GM12878 (cell line): ENCODE results near the gene AEBP1. TPM values are rescaled to one million over a fixed set of nuclear protein-coding genes. Genes with fewer than 3 reads are reported as not detected.

Experiments used
- ATAC-seq: fragments of 200-7000 bp; cut with Tn5 transposase; 3 replicates; pipeline ENCODE4 v1.9.1; 2020; ENCODE audit warnings: mild to moderate bottlenecking, moderate library complexity
- BruUV-seq: library from RNA; stranded (reverse); fragments of 400-500 nt; replicated peaks from 2 replicates; lab custom pipeline; 2021; lab: Mats Ljungman, UMichigan
- CTCF ChIA-PET: fragments of 300-600 bp; sonication (Branson Sonifier 250); formaldehyde crosslinking; extraction: SDS; loops from one replicate; lab custom pipeline; 2021; ENCODE audit warnings: inconsistent platforms; lab: Yijun Ruan, JAX
- POLR2A ChIA-PET: fragments of 350-600 bp; formaldehyde crosslinking; extraction: SDS; loops from one replicate; lab custom pipeline; 2021; ENCODE audit warnings: inconsistent platforms; lab: Charles Lee
- RAD21 ChIA-PET: fragments of 300-600 bp; sonication (Branson Sonifier 250); formaldehyde crosslinking; loops from one replicate; lab custom pipeline; 2023; ENCODE audit warnings: antibody characterized with exemption; ENCODE audit not compliant: unreplicated experiment; lab: Charles Lee
- SMC1A ChIA-PET: fragments of 300-600 bp; sonication (Branson Sonifier 250); formaldehyde crosslinking; loops from one replicate; lab custom pipeline; 2023; ENCODE audit not compliant: unreplicated experiment, uncharacterized antibody; lab: Charles Lee
- DNase-seq: peaks from one replicate; pipeline ENCODE4 v3.0.0-alpha.2; 2011; ENCODE audit warnings: low read depth, low spot score
- FAIRE-seq: peaks from 3 replicates; lab custom pipeline; 2011; peaks lifted over from hg19 to GRCh38; lab: Jason Lieb, UNC
- H2AFZ ChIP-seq: 2 replicates; pipeline ENCODE4 v1.6.0; 2011; ENCODE audit warnings: low read depth, low read length, control low read depth; ENCODE audit not compliant: control insufficient read depth
- H3K27ac ChIP-seq: 2 replicates; pipeline ENCODE4 v1.5.1; 2011; ENCODE audit warnings: control low read depth; ENCODE audit not compliant: control insufficient read depth, insufficient read depth
- H3K27me3 ChIP-seq, 2 experiments: replicated peaks in 1 of 2; 2 replicates each; pipeline versions ENCODE4 v1.6.0 to v1.6.1; 2011; ENCODE audit warnings: low read length in 1 of 2; ENCODE audit not compliant: control insufficient read depth in 2 of 2, insufficient read depth in 2 of 2
- H3K36me3 ChIP-seq, 2 experiments: 2 replicates each; pipeline ENCODE4 v1.5.1; 2011; ENCODE audit warnings: low read length in 1 of 2; ENCODE audit not compliant: control insufficient read depth in 2 of 2, insufficient read depth in 2 of 2
- H3K4me1 ChIP-seq: 2 replicates; pipeline ENCODE4 v1.6.1; 2011; ENCODE audit warnings: mild to moderate bottlenecking, low read length, moderate library complexity, mixed read lengths; ENCODE audit not compliant: control insufficient read depth, insufficient read depth
- H3K4me2 ChIP-seq: 2 replicates; pipeline ENCODE4 v1.6.0; 2011; ENCODE audit warnings: control low read depth; ENCODE audit not compliant: control insufficient read depth, insufficient read depth
- H3K4me3 ChIP-seq: fragments of 200-600 bp; sonication (generic); 2 replicates; pipeline ENCODE4 v1.5.1; 2016
- H3K79me2 ChIP-seq: 2 replicates; pipeline ENCODE4 v1.6.0; 2011; ENCODE audit warnings: low read length; ENCODE audit not compliant: control insufficient read depth, insufficient read depth
- H3K9ac ChIP-seq: 2 replicates; pipeline ENCODE4 v1.8.0; 2011; ENCODE audit warnings: low read length, control low read depth, mixed read lengths; ENCODE audit not compliant: control insufficient read depth, insufficient read depth
- H3K9me3 ChIP-seq: replicated peaks from 3 replicates; pipeline ENCODE4 v1.5.1; 2011; ENCODE audit warnings: mild to moderate bottlenecking, low read length; ENCODE audit not compliant: control insufficient read depth, insufficient read depth
- H4K20me1 ChIP-seq: 2 replicates; pipeline ENCODE4 v1.6.0; 2011; ENCODE audit not compliant: control insufficient read depth, insufficient read depth
- CREB1 ChIP-seq: IDR thresholded peaks from 2 replicates; pipeline ENCODE4 v1.6.1; 2012; ENCODE audit warnings: low read depth, mild to moderate bottlenecking, inconsistent platforms
- CREM ChIP-seq: IDR thresholded peaks from 2 replicates; pipeline ENCODE4 v1.6.1; 2014; ENCODE audit warnings: antibody characterized with exemption, low read depth
- DPF2 ChIP-seq: fragments of 450-650 bp; IDR thresholded peaks from 2 replicates; pipeline ENCODE4 v1.6.1; 2017; ENCODE audit warnings: mild to moderate bottlenecking
- EED ChIP-seq: sonication (generic); IDR thresholded peaks from 2 replicates; pipeline ENCODE4 v1.6.1; 2016; ENCODE audit warnings: antibody characterized with exemption, low read depth
- EZH2 ChIP-seq: IDR thresholded peaks from 2 replicates; pipeline ENCODE4 v1.6.1; 2012; ENCODE audit warnings: low read depth, mild to moderate bottlenecking, control low read depth, inconsistent platforms, low read length, borderline replicate concordance; ENCODE audit not compliant: control insufficient read depth
- IKZF2 ChIP-seq, 2 experiments: fragments of 450-650 bp; IDR thresholded peaks; 2 replicates each; pipeline ENCODE4 v1.6.1; 2017; ENCODE audit warnings: mild to moderate bottlenecking in 2 of 2, moderate library complexity in 2 of 2
- JUND ChIP-seq: IDR thresholded peaks from 2 replicates; pipeline ENCODE4 v1.6.1; 2012; ENCODE audit warnings: low read depth, mild to moderate bottlenecking, low read length, improper control_type of control experiment, moderate library complexity
- LARP7 ChIP-seq: fragments of 450-650 bp; IDR thresholded peaks from 2 replicates; pipeline ENCODE4 v1.6.1; 2017; ENCODE audit warnings: mild to moderate bottlenecking
- NR2F1 ChIP-seq: fragments of 450-650 bp; conservative IDR thresholded peaks from 2 replicates; pipeline ENCODE4 v1.6.1; 2017; ENCODE audit warnings: mild to moderate bottlenecking
- POLR2A ChIP-seq: IDR thresholded peaks from 2 replicates; pipeline ENCODE4 v1.6.1; 2011; ENCODE audit warnings: low read depth, mild to moderate bottlenecking, low read length
- POU2F2 ChIP-seq: IDR thresholded peaks from 3 replicates; pipeline ENCODE4 v1.6.1; 2011; ENCODE audit warnings: low read depth, mild to moderate bottlenecking, low read length, borderline replicate concordance
- RB1 ChIP-seq: fragments of 450-650 bp; formaldehyde crosslinking; IDR thresholded peaks from 2 replicates; pipeline ENCODE4 v1.6.1; 2017; ENCODE audit warnings: mild to moderate bottlenecking, borderline replicate concordance
- YY1 ChIP-seq: IDR thresholded peaks from 2 replicates; pipeline ENCODE4 v1.6.1; 2011; ENCODE audit warnings: low read depth, mild to moderate bottlenecking, low read length
- ZNF207 ChIP-seq: fragments of 450-650 bp; IDR thresholded peaks from 2 replicates; pipeline ENCODE4 v1.6.1; 2014; ENCODE audit warnings: antibody characterized with exemption, mild to moderate bottlenecking, borderline replicate concordance
- whole genome bisulfite sequencing: methylation state at CpG from one replicate; pipeline ENCODE4 v1.1.6; 2016; ENCODE audit warnings: low lambda C conversion rate; ENCODE audit not compliant: insufficient replicate concordance, insufficient coverage; ENCODE audit errors: missing lambda C conversion rate; 5-methylcytosine and 5-hydroxymethylcytosine counted together
- in situ Hi-C: fragments of 300-500 bp; cut with MboI; formaldehyde crosslinking; loops from 9 replicates; pipeline ENCODE4 v1.14.3; 2018; ENCODE audit warnings: mixed read lengths
- intact Hi-C: fragments of 100-400 bp; cut with micrococcal nuclease; formaldehyde crosslinking; loops from one replicate; pipeline ENCODE4 v1.14.2; 2022; ENCODE audit not compliant: unreplicated experiment
- polyA plus RNA-seq, 11 experiments: library from polyadenylated mRNA; depleted of rRNA in 4 of 11; unstranded in 6 of 11; stranded (reverse) in 5 of 11; fragments of >200 nt; fragmentation: Nextera tagmentation in 4 of 11; fragmentation: Illumina TruSeq in 1 of 11; extraction: Ambion mirVana in 4 of 11; extraction: Trizol in 1 of 11; gene quantifications; 1 replicate in 1 of 11; 2 replicates in 10 of 11; pipeline versions ENCODE4 v1.2.1 to v1.2.3, GENCODE V29; 2011 to 2016; ENCODE audit warnings: inconsistent platforms in 2 of 11, missing spikeins in 2 of 11, low read depth in 1 of 11
- total RNA-seq, 4 experiments: library from RNA; depleted of rRNA in 3 of 4; stranded (reverse); fragments of >200 nt in 3 of 4; fragmentation: Illumina TruSeq in 1 of 4; extraction: Trizol in 1 of 4; gene quantifications; 2 replicates each; pipeline versions ENCODE4 v1.2.1 to v1.2.3, GENCODE V29; 2013 to 2021
- TF ChIP-seq, protein P1 (sequence below): IDR thresholded peaks from 2 replicates; pipeline ENCODE4 v1.6.1; 2012; ENCODE audit warnings: low read depth, low read length, improper control_type of control experiment
- TF ChIP-seq, protein P2 (sequence below): fragments of 450-650 bp; conservative IDR thresholded peaks from 2 replicates; pipeline ENCODE4 v1.6.1; 2017; ENCODE audit warnings: mild to moderate bottlenecking, moderate library complexity
- TF ChIP-seq, protein P3 (sequence below): fragments of 150-350 bp; IDR thresholded peaks from 2 replicates; pipeline ENCODE4 v1.6.1; 2016; ENCODE audit warnings: low read depth, low read length

The AEBP1 gene
- total and polyA plus RNA-seq, 10 of the 15 experiments (the other 5 are each of a cell fraction or from before 2014, with no cell fraction given) = 0.06 to 0.23 (median 0.11) TPM; not detected in 5

DNA sequence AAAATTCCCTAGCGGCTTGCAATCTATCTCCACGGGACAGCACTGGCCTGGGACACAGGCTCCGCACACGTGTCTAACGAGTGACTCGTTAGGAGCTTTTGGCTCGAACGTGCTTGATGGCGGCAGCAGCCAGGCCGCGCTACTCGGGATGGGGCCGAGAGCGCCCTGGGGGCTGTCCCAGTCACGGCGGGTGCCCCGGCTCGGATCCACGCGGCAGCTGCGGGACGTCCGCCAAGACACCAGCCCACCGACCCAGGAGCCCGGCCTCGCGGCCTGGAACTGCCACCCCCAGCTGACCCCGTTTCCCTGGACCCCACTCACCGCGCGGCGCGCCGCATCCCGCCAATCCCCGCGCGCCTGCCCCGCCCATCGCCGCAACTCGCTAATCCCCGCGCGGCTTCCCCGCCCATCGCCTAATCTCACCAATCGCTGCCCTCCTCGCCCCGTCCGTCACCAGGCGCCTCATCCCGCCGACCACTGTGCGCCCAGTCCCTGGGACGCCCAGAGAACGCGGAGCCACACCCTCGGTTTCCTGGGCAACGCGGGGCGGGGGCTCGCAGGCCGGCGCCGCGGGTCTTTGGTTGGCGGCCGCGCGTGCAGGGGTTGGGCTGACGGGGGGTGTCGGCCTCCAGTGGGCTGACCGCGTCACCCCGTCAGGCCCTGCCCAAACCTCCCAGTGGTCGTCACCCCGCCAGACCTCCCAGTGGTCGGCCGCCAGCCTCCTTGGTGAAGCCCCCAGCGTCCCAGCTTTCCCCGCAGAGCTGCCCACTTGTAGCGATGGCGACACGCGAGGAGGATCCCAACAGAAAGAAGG, 19.3 kb downstream of the AEBP1 start, which contains the start of gene POLD2:
TSS of gene POLD2 (minus strand) at position 359 of the 814 bp plus-strand sequence. CDS start 1,495 bp downstream, outside the sequence.
- SMC1A ChIA-PET = interaction anchor here (1.3 to 2.4 kb wide), 4 partner anchors 25 to 74 kb away, joined by 3 to 10 read pairs (median 5); no protein-coding TSS in a partner anchor
- FAIRE-seq (peak; percentile 97), DNase-seq (peak; percentile 79), ATAC-seq (peak; percentile 100)
- WGBS = 2% methylated on average over 48 of the region's 86 CpGs
- H4K20me1 ChIP-seq = no peaks in the 10 kb centered on the region
- peaks cover 16% of the 10 kb centered on the region for H3K79me2 ChIP-seq
- peak within 1 kb of the TSS; percentile 99 for H3K4me2 ChIP-seq
- peak within 1 kb of the TSS; percentile 84 for H3K9ac ChIP-seq
- H2AFZ ChIP-seq = peak within 1 kb of the TSS; percentile 91
- intact Hi-C loops (loop anchor here (2.0 kb wide), 1 partner anchor 41 kb away; the partner anchor contains the start of gene POLM), in situ Hi-C loops (no loop called here)
- H3K27me3 ChIP-seq = no peaks in the 10 kb centered on the region
- no peaks in the 10 kb centered on the region for H3K9me3 ChIP-seq
- RAD21 ChIA-PET = interaction anchor here (0.6 to 1.1 kb wide), 3 partner anchors 74 to 541 kb away, joined by 3 to 4 read pairs (median 3); partner anchors contain the start of gene STK17A
- no TSS peak for BruUV-seq
- H3K27ac ChIP-seq = peak within 1 kb of the TSS; percentile 76
- peak within 1 kb of the TSS; percentile 89 for H3K4me3 ChIP-seq
- CTCF ChIA-PET = interaction anchor here (0.6 to 1.2 kb wide), 5 partner anchors 18 to 461 kb away, joined by 3 to 4 read pairs (median 3); no protein-coding TSS in a partner anchor
- H3K4me1 ChIP-seq = peaks cover 6% of the 10 kb centered on the region
- POLR2A ChIA-PET = interaction anchor here (0.7 to 1.5 kb wide), 3 partner anchors 8 to 533 kb away, joined by 3 to 5 read pairs (median 3); no protein-coding TSS in a partner anchor
- H3K36me3 ChIP-seq = peaks cover 2 to 3% of the 10 kb centered on the region in 2 experiments; a peak in 2 of 4 replicates
- peak; percentile 84 for TF ChIP-seq NR2F1
- TF ChIP-seq, protein P1, sequence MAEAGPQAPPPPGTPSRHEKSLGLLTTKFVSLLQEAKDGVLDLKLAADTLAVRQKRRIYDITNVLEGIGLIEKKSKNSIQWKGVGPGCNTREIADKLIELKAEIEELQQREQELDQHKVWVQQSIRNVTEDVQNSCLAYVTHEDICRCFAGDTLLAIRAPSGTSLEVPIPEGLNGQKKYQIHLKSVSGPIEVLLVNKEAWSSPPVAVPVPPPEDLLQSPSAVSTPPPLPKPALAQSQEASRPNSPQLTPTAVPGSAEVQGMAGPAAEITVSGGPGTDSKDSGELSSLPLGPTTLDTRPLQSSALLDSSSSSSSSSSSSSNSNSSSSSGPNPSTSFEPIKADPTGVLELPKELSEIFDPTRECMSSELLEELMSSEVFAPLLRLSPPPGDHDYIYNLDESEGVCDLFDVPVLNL = peak; percentile 35; the same call in 1 of the 2 replicates
- TF ChIP-seq ZNF207 = peak; percentile 36; the same call in 1 of the 2 replicates
- peak; percentile 91 for TF ChIP-seq YY1
- TF ChIP-seq JUND = no peak
- TF ChIP-seq IKZF2 (IDR thresholded peaks at IDR 0.05) = no peak
- peak; percentile 71 for TF ChIP-seq CREM
- TF ChIP-seq, protein P2, sequence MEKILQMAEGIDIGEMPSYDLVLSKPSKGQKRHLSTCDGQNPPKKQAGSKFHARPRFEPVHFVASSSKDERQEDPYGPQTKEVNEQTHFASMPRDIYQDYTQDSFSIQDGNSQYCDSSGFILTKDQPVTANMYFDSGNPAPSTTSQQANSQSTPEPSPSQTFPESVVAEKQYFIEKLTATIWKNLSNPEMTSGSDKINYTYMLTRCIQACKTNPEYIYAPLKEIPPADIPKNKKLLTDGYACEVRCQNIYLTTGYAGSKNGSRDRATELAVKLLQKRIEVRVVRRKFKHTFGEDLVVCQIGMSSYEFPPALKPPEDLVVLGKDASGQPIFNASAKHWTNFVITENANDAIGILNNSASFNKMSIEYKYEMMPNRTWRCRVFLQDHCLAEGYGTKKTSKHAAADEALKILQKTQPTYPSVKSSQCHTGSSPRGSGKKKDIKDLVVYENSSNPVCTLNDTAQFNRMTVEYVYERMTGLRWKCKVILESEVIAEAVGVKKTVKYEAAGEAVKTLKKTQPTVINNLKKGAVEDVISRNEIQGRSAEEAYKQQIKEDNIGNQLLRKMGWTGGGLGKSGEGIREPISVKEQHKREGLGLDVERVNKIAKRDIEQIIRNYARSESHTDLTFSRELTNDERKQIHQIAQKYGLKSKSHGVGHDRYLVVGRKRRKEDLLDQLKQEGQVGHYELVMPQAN = peak; percentile 94
- TF ChIP-seq CREB1 = peak; percentile 90
- peak; percentile 57; the same call in 1 of the 2 replicates for TF ChIP-seq RB1
- TF ChIP-seq POU2F2 = peak; percentile 14; the same call in 1 of the 3 replicates
- peak; percentile 89 for TF ChIP-seq POLR2A
- TF ChIP-seq, protein P3, sequence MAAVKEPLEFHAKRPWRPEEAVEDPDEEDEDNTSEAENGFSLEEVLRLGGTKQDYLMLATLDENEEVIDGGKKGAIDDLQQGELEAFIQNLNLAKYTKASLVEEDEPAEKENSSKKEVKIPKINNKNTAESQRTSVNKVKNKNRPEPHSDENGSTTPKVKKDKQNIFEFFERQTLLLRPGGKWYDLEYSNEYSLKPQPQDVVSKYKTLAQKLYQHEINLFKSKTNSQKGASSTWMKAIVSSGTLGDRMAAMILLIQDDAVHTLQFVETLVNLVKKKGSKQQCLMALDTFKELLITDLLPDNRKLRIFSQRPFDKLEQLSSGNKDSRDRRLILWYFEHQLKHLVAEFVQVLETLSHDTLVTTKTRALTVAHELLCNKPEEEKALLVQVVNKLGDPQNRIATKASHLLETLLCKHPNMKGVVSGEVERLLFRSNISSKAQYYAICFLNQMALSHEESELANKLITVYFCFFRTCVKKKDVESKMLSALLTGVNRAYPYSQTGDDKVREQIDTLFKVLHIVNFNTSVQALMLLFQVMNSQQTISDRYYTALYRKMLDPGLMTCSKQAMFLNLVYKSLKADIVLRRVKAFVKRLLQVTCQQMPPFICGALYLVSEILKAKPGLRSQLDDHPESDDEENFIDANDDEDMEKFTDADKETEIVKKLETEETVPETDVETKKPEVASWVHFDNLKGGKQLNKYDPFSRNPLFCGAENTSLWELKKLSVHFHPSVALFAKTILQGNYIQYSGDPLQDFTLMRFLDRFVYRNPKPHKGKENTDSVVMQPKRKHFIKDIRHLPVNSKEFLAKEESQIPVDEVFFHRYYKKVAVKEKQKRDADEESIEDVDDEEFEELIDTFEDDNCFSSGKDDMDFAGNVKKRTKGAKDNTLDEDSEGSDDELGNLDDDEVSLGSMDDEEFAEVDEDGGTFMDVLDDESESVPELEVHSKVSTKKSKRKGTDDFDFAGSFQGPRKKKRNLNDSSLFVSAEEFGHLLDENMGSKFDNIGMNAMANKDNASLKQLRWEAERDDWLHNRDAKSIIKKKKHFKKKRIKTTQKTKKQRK = peak; percentile 18; the same call in 1 of the 2 replicates
- TF ChIP-seq EZH2 = no peak
- TF ChIP-seq LARP7 = peak; percentile 72
- peak; percentile 86 for TF ChIP-seq DPF2
- TF ChIP-seq EED = no peak
